ENCODE results near the gene POR. TPM values are rescaled to one million over a fixed set of nuclear protein-coding genes. Genes with fewer than 3 reads are reported as not detected.

The POR gene
- total RNA-seq, 1 donor from 2014 or later: 74.0 TPM

DNA sequence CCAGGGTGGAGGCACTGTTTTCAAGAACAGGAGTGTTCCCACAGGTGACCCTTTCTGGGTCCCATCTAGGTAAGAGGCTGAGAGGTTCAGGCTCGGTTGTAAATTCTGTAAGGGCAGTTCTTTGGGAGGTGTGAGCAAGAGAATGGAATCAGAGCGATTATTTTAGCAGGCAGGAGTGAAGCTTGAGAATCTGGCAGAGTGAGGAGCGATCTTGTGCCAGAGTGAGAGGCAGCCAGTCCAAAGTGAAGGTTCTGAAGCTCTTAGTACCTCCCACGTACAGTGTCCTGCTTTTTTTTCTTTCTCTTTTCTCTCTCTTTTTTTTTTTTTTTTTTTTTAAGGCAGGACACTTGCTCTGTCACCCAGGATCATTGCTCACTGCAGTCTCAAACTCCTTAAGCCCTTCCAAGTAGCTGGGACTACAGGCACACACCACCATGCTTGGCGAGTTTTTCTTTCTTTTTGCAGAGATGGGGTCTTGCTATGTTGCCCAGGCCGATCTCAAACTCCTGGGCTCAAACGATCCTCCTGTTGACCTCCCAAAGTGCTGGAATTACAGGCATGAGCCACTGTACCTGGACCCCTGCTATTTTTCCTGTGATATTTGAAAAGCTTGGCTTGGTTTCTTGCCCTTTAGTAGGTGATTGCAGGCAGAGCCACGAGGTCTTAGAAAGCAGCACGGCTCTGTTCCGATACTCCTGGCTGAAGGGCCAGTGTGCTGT lies 10.9 kb downstream of the POR start:
- no peak for DNase-seq (ENCODE audit: low read depth)
- no peaks in the 10 kb centered on the region for H3K27me3 ChIP-seq (ENCODE audit: control insufficient read depth, insufficient read depth, low read length)
- no peak for TF ChIP-seq CTCF (IDR thresholded peaks at IDR 0.05; ENCODE audit: insufficient read depth, low read length, poor library complexity, severe bottlenecking)

DNA sequence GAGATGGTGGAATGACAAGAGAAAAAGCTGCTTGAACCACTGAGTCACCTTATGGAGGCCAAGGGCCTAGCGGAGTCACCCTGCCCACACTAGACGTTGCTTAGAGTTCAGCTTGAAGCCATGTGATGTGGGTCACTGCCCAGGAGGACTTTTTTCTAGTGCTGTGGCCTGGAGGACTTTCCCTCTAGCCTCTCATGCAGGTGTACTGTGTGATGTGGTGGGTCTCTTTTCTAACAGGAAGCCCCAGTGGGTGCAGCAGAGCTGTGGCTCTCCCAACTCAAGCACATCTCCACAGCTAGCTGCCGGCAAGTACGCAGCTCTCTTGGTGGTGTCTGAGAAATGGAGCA lies 13.6 kb downstream of the POR start:
- no peaks in the 10 kb centered on the region for H3K27me3 ChIP-seq (ENCODE audit: control insufficient read depth, insufficient read depth, low read length)
- DNase-seq (ENCODE audit: low read depth): no peak
- H3K36me3 ChIP-seq (ENCODE audit: control insufficient read depth, insufficient read depth, low read length): no peaks in the 10 kb centered on the region
- no peak overlapping the region for H3K4me3 ChIP-seq (ENCODE audit: low read depth, low read length)
- no peak for TF ChIP-seq CTCF (IDR thresholded peaks at IDR 0.05; ENCODE audit: insufficient read depth, low read length, poor library complexity, severe bottlenecking)

More for the DNA sequence above, 10.9 kb downstream of the POR start:
- Histone ChIP-seq H3K36me3 (ENCODE audit: control insufficient read depth, insufficient read depth, low read length) (no peaks in the 10 kb centered on the region), H3K4me3 (ENCODE audit: low read depth, low read length) (no peak overlapping the region)

DNA sequence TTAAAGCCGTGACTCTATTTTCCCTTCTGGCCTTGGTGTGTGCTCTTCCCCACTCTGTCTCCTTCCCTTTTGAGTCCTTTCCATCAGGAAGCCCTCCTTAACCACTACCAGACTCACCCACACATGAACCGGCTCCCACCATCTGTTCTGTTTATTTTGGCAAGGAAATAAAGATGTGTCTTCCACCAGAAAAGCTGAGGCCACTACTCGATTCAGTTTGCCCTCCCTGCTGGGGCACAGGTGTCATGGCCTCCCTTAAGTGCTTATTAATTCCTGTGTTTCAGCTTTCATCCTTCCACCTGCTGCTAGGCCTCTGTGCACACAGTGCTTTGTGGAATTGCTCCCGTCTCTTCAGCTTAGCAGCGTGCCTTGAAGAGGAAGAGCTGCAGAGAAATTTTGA lies 16.7 kb downstream of the POR start:
- no peak overlapping the region for H3K4me3 ChIP-seq (ENCODE audit: low read depth, low read length)

DNA sequence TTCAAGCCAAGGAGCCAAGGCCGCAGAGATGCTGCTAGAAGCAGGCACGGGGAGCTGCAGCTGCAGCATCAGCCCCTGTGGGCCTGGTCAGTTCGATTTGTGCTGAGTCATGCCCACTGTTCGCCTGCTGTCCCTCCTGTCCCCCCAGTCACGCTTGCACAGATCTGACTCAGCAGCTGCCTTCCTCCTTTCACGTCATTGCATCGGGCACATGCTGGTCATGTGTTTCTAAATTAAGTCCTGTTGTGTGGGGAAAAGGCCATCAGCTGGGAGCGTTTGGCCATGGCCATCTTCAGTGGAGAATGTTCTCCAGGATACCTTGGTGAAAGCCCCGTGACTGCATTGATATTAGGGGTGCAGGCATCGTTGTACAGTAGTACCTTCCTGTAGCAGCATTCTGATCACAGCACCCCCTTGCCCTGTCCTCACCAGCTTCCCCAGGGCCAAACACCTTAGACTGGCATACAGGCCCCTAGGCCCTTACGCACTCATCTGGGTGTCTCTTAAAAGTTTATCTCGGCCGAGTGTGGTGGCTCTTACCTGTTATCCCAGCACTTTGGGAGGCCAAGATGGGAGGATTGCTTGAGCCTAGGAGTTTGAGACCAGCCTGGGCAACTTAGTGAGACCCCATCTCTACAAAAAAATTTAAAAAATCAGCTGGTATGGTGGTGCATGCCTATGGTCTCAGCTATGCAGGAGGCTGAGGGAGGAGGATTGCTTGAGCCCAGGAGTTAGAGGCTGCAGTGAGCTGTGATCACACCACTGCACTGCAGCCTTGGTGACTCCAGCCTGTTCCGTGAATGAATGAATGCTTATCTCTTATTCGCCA lies 23.2 kb downstream of the POR start:
- H3K36me3 ChIP-seq (ENCODE audit: control insufficient read depth, insufficient read depth, low read length): no peaks in the 10 kb centered on the region
- H3K4me3 ChIP-seq (ENCODE audit: low read depth, low read length): no peak overlapping the region
- DNase-seq (ENCODE audit: low read depth): peak; percentile 85
- H3K27me3 ChIP-seq (ENCODE audit: control insufficient read depth, insufficient read depth, low read length): no peaks in the 10 kb centered on the region
- TF ChIP-seq CTCF (IDR thresholded peaks at IDR 0.05; ENCODE audit: insufficient read depth, low read length, poor library complexity, severe bottlenecking): no peak

More for the DNA sequence above, 16.7 kb downstream of the POR start:
- no peak for DNase-seq (ENCODE audit: low read depth)
- no peak for TF ChIP-seq CTCF (IDR thresholded peaks at IDR 0.05; ENCODE audit: insufficient read depth, low read length, poor library complexity, severe bottlenecking)
- no peaks in the 10 kb centered on the region for H3K27me3 ChIP-seq (ENCODE audit: control insufficient read depth, insufficient read depth, low read length)
- no peaks in the 10 kb centered on the region for H3K36me3 ChIP-seq (ENCODE audit: control insufficient read depth, insufficient read depth, low read length)

GRCh38 chr7:75938921-75939320 lies 24.0 kb downstream of the POR start:
- Histone ChIP-seq H3K36me3 (ENCODE audit: control insufficient read depth, insufficient read depth, low read length) (no peaks in the 10 kb centered on the region), H3K4me3 (ENCODE audit: low read depth, low read length) (no peak overlapping the region), H3K27me3 (ENCODE audit: control insufficient read depth, insufficient read depth, low read length) (no peaks in the 10 kb centered on the region)
- DNase-seq (ENCODE audit: low read depth): no peak
- no peak for TF ChIP-seq CTCF (IDR thresholded peaks at IDR 0.05; ENCODE audit: insufficient read depth, low read length, poor library complexity, severe bottlenecking)
